Activated naive CD8-positive, alpha-beta T cell treated with anti-CD3 and anti-CD28 coated beads, Interleukin-2, amount 50 U/mL, for 24 hours (primary cell): ENCODE results near the gene KIAA0753.

Experiments used
- ATAC-seq: fragments of 150-1000 bp; cut with Tn5 transposase; one replicate; pipeline ENCODE4 v1.10.0; 2021
- DNase-seq: peaks from one replicate; pipeline ENCODE4 v3.0.0; 2021
- H3K27ac Mint-ChIP-seq: one replicate; pipeline ENCODE4 v1.8.0; 2021; ENCODE audit warnings: mild to moderate bottlenecking, mixed read lengths
- H3K27me3 Mint-ChIP-seq: one replicate; pipeline ENCODE4 v1.8.0; 2021; ENCODE audit warnings: mixed read lengths
- H3K36me3 Mint-ChIP-seq: one replicate; pipeline ENCODE4 v1.8.0; 2021; ENCODE audit warnings: low read depth, mixed read lengths
- H3K4me1 Mint-ChIP-seq: one replicate; pipeline ENCODE4 v1.8.0; 2021; ENCODE audit warnings: mixed read lengths
- H3K4me3 Mint-ChIP-seq: one replicate; pipeline ENCODE4 v1.8.0; 2021; ENCODE audit warnings: mild to moderate bottlenecking, moderate library complexity, mixed read lengths
- H3K9me3 Mint-ChIP-seq: one replicate; pipeline ENCODE4 v1.8.0; 2021; ENCODE audit warnings: mixed read lengths

KIAA0753 gene

GRCh38 chr17:6640536-6641246 is at the start of gene KIAA0753, which contains the start of gene TXNDC17:
Gene KIAA0753 (minus strand): TSS chr17:6640711. CDS start chr17:6635103, 5,608 bp downstream.
Gene TXNDC17 (plus strand): TSS chr17:6641060. CDS start chr17:6641083, 23 bp downstream.
- peak within 1 kb of the TSS; percentile 96 for H3K4me3 Mint-ChIP-seq
- peak within 1 kb of the TSS; percentile 99 for H3K27ac Mint-ChIP-seq
- peaks cover 61% of the 10 kb centered on the region for H3K4me1 Mint-ChIP-seq
- peak; percentile 97 for DNase-seq
- ATAC-seq = peak; percentile 88
- H3K9me3 Mint-ChIP-seq = no peaks in the 10 kb centered on the region
- H3K36me3 Mint-ChIP-seq = peaks cover 33% of the 10 kb centered on the region
- H3K27me3 Mint-ChIP-seq = no peaks in the 10 kb centered on the region

- Mint-ChIP-seq H3K27me3 (peaks cover 21% of the 10 kb centered on the region), H3K36me3 (no peaks in the 10 kb centered on the region), H3K4me3 (no peak overlapping the region), H3K27ac (no peak overlapping the region), H3K9me3 (no peaks in the 10 kb centered on the region), H3K4me1 (no peaks in the 10 kb centered on the region)
- no peak for DNase-seq
- no peak for ATAC-seq
These were observed 48.4 kb upstream of the KIAA0753 start for GRCh38 chr17:6688944-6689343.

- ATAC-seq (no peak), DNase-seq (no peak)
- no peak overlapping the region for H3K4me3 Mint-ChIP-seq
- no peaks in the 10 kb centered on the region for H3K9me3 Mint-ChIP-seq
- no peaks in the 10 kb centered on the region for H3K4me1 Mint-ChIP-seq
- peaks cover 22% of the 10 kb centered on the region for H3K27me3 Mint-ChIP-seq
- H3K27ac Mint-ChIP-seq = no peak overlapping the region
- no peaks in the 10 kb centered on the region for H3K36me3 Mint-ChIP-seq
These were observed 45.5 kb upstream of the KIAA0753 start for GRCh38 chr17:6686026-6686425.

GRCh38 chr17:6684881-6685767 is 44.6 kb upstream of the KIAA0753 start:
- Mint-ChIP-seq H3K27me3 (peaks cover 25% of the 10 kb centered on the region), H3K36me3 (no peaks in the 10 kb centered on the region), H3K9me3 (no peaks in the 10 kb centered on the region), H3K27ac (no peak overlapping the region), H3K4me1 (no peaks in the 10 kb centered on the region), H3K4me3 (no peak overlapping the region)
- ATAC-seq = no peak
- no peak for DNase-seq

DNA sequence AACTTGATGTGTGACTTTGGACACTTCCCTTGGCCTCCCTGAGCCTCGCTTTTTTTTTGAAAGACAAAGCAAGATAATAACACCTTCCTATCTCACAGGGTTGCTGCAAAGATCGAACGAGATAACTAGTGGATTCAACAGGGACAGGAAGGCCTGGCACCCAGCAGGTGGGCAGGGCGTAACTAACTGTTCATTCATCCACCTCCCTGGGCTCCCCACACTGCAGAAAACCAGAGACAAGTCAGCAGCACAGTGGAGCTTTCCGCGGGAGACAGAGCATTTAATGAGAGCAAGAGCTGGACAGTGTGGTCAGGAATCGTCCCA is 43.9 kb upstream of the KIAA0753 start:
- no peaks in the 10 kb centered on the region for H3K4me1 Mint-ChIP-seq
- no peak for DNase-seq
- ATAC-seq = no peak
- no peak overlapping the region for H3K4me3 Mint-ChIP-seq
- no peaks in the 10 kb centered on the region for H3K36me3 Mint-ChIP-seq
- no peaks in the 10 kb centered on the region for H3K9me3 Mint-ChIP-seq
- no peak overlapping the region for H3K27ac Mint-ChIP-seq
- peaks cover 27% of the 10 kb centered on the region for H3K27me3 Mint-ChIP-seq

DNA sequence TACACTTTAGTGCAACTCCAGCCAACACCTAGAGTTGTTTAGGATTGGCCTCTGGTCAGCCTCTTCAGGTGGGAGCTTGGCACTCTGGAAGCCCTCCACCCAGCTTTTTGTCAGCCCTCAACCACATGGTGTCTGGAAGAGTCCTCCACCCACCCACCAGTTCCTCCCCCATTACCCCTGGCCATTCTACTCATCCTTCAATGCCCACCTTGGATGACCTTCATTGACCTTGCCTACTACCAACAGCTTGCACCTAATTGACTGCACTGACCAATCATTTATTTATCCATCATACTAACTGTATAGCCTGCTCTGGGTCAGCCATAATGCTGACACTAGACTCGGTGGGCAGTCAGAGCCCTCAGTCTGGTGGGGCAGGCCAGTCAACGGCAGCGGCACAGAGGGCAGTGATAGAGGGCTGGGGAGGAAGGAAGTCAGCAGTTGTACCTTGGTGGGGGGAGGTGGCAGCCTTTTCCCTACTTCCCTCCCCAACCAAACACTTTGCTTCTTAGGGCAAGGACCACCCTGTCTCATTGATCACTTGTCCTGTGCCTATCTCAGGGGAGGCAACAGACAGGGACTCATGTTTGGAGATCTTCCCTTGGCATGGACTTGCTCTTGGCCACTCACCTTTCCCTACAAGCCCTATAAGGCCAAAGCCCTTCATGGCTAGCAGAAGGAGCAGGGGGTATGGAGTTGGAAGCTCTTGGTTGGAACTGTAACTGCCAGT is 43.4 kb upstream of the KIAA0753 start:
- Mint-ChIP-seq H3K4me1 (no peaks in the 10 kb centered on the region), H3K4me3 (no peak overlapping the region), H3K9me3 (no peaks in the 10 kb centered on the region), H3K36me3 (no peaks in the 10 kb centered on the region), H3K27ac (no peak overlapping the region), H3K27me3 (peaks cover 31% of the 10 kb centered on the region)
- ATAC-seq (no peak), DNase-seq (no peak)

GRCh38 chr17:6683081-6683684 is 42.7 kb upstream of the KIAA0753 start:
- Mint-ChIP-seq H3K4me3 (no peak overlapping the region), H3K27ac (no peak overlapping the region), H3K36me3 (no peaks in the 10 kb centered on the region), H3K4me1 (peaks cover under 1% of the 10 kb centered on the region), H3K9me3 (no peaks in the 10 kb centered on the region), H3K27me3 (peaks cover 38% of the 10 kb centered on the region)
- ATAC-seq = no peak
- no peak for DNase-seq

DNA sequence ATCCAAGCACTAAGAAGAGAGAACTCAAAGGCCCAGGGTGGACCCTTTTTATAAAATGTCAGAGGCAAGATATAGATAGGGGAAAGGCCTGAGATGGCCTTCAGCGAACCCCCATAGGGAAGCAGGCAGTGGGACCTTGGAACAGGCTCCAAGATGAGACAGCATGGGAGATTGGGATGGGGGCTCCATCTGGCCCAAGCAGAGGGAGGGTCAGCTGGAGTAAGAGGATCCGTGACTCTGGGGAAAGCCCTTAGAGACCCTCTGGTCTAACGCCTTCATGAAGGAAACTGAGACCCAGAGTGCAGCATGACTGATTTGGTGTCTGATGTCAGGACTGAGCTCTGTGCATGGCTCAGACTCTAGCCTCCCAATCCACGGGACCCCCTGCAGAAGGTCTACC is 41.8 kb upstream of the KIAA0753 start:
- Mint-ChIP-seq H3K27ac (no peak overlapping the region), H3K9me3 (no peaks in the 10 kb centered on the region), H3K36me3 (no peaks in the 10 kb centered on the region), H3K27me3 (peaks cover 43% of the 10 kb centered on the region), H3K4me1 (peaks cover 7% of the 10 kb centered on the region), H3K4me3 (no peak overlapping the region)
- ATAC-seq (no peak), DNase-seq (no peak)

DNA sequence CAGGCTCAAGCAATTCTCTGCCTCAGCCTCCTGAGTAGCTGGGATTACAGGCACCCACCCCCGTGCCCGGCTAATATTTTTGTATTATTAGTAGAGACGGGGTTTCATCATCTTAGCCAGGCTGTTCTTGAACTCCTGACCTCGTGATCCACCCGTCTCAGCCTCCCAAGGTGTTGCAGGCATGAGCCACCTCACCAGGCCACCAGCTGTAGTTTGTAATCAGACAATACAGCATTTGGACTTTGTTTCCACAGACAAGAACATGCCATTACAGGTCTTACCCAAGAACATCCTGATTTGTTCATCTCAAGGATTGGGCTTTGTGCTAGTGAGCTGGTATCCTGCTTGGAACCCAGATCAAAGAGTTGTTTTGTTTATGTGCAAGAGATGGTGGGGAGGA is 41.2 kb upstream of the KIAA0753 start:
- no peak for ATAC-seq
- H3K4me1 Mint-ChIP-seq = peaks cover 7% of the 10 kb centered on the region
- H3K27me3 Mint-ChIP-seq = peaks cover 43% of the 10 kb centered on the region
- no peak overlapping the region for H3K27ac Mint-ChIP-seq
- H3K9me3 Mint-ChIP-seq = no peaks in the 10 kb centered on the region
- no peaks in the 10 kb centered on the region for H3K36me3 Mint-ChIP-seq
- no peak for DNase-seq
- no peak overlapping the region for H3K4me3 Mint-ChIP-seq

- no peak for DNase-seq
- no peak for ATAC-seq
- Mint-ChIP-seq H3K27me3 (peaks cover 43% of the 10 kb centered on the region), H3K4me3 (no peak overlapping the region), H3K4me1 (peaks cover 7% of the 10 kb centered on the region), H3K9me3 (no peaks in the 10 kb centered on the region), H3K27ac (no peak overlapping the region), H3K36me3 (no peaks in the 10 kb centered on the region)
These were observed 40.7 kb upstream of the KIAA0753 start for GRCh38 chr17:6681176-6681575.

GRCh38 chr17:6679241-6679640 is 38.7 kb upstream of the KIAA0753 start:
- no peaks in the 10 kb centered on the region for H3K36me3 Mint-ChIP-seq
- peaks cover 7% of the 10 kb centered on the region for H3K4me1 Mint-ChIP-seq
- peaks cover 38% of the 10 kb centered on the region for H3K27me3 Mint-ChIP-seq
- no peak for DNase-seq
- H3K9me3 Mint-ChIP-seq = no peaks in the 10 kb centered on the region
- no peak overlapping the region for H3K4me3 Mint-ChIP-seq
- no peak for ATAC-seq
- H3K27ac Mint-ChIP-seq = no peak overlapping the region

GRCh38 chr17:6677946-6678345 is 37.4 kb upstream of the KIAA0753 start:
- no peak overlapping the region for H3K4me3 Mint-ChIP-seq
- H3K4me1 Mint-ChIP-seq = peaks cover 7% of the 10 kb centered on the region
- no peak overlapping the region for H3K27ac Mint-ChIP-seq
- no peaks in the 10 kb centered on the region for H3K36me3 Mint-ChIP-seq
- peaks cover 35% of the 10 kb centered on the region for H3K27me3 Mint-ChIP-seq
- no peak for DNase-seq
- ATAC-seq = no peak
- no peaks in the 10 kb centered on the region for H3K9me3 Mint-ChIP-seq

- H3K9me3 Mint-ChIP-seq = no peaks in the 10 kb centered on the region
- peaks cover 31% of the 10 kb centered on the region for H3K27me3 Mint-ChIP-seq
- peaks cover 7% of the 10 kb centered on the region for H3K4me1 Mint-ChIP-seq
- peak; percentile 24 for DNase-seq
- H3K27ac Mint-ChIP-seq = no peak overlapping the region
- no peaks in the 10 kb centered on the region for H3K36me3 Mint-ChIP-seq
- no peak overlapping the region for H3K4me3 Mint-ChIP-seq
- peak; percentile 49 for ATAC-seq
These were observed 36.8 kb upstream of the KIAA0753 start for GRCh38 chr17:6677158-6677831.

DNA sequence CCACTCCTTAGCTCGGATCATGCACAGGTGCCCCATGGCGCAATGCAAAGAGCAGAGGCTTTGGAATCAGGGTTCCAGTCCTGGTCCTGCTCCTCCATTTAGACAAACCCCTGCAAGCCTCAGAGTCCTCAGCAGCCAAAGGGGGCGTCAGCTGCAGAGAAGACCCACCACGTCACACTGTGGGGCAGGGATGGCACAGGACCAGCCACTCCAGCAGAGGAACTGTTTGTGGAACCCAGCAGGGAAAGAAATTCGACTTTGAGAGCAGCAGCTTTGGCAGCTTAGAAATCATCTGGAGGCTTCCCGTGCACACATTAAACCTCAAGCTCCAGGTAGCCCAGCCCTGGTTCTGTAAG is 36.3 kb upstream of the KIAA0753 start:
- no peaks in the 10 kb centered on the region for H3K36me3 Mint-ChIP-seq
- no peaks in the 10 kb centered on the region for H3K9me3 Mint-ChIP-seq

More for the DNA sequence above, 36.3 kb upstream of the KIAA0753 start:
- DNase-seq (no peak), ATAC-seq (no peak)
- H3K4me3 Mint-ChIP-seq = no peak overlapping the region
- H3K4me1 Mint-ChIP-seq = peaks cover 7% of the 10 kb centered on the region
- H3K27me3 Mint-ChIP-seq = peaks cover 31% of the 10 kb centered on the region
- H3K27ac Mint-ChIP-seq = no peak overlapping the region
